Mucosa of descending colon (tissue), 3 donors: ENCODE results near the gene SMC5. TPM values are rescaled to one million over a fixed set of nuclear protein-coding genes. Genes with fewer than 3 reads are reported as not detected.

Experiments
- ATAC-seq: fragments of 200-7000 bp; cut with Tn5 transposase; one replicate; pipeline ENCODE4 v1.9.1; 2020; ENCODE audit warnings: mild to moderate bottlenecking, moderate library complexity
- DNase-seq, 3 donors: peaks; one replicate each; pipeline ENCODE4 v3.0.0-alpha.2; 2020
- H3K36me3 ChIP-seq: fragments of 200-600 bp; one replicate; pipeline ENCODE4 v1.8.0; 2021; ENCODE audit warnings: low read depth, mild to moderate bottlenecking
- H3K4me1 ChIP-seq: fragments of 200-600 bp; one replicate; pipeline ENCODE4 v1.8.0; 2021; ENCODE audit warnings: low read depth, mild to moderate bottlenecking
- H3K4me3 ChIP-seq: fragments of 200-600 bp; one replicate; pipeline ENCODE4 v1.8.0; 2021; ENCODE audit warnings: mild to moderate bottlenecking
- H3K9me3 ChIP-seq: fragments of 200-600 bp; one replicate; pipeline ENCODE4 v1.8.0; 2021; ENCODE audit warnings: mild to moderate bottlenecking
- intact Hi-C, 2 donors: fragments of 100-400 bp; cut with DNase I in 1 of 2; cut with micrococcal nuclease in 1 of 2; formaldehyde crosslinking; loops; one replicate each; pipeline versions ENCODE4 v1.11.0 to v1.11.1; 2022; cut with DNase I, micrococcal nuclease
- total RNA-seq, 3 donors: library from RNA; stranded (reverse); fragmentation: NEBNext Ultra II Directional in 2 of 3; extraction: Animal tissue kit (Norgen Biotek cat#: 25700) in 2 of 3; gene quantifications; one replicate each; pipeline versions ENCODE4 v1.2.1 to v1.2.4, GENCODE V29; 2021 to 2023
- TF ChIP-seq, protein P1 (sequence below): fragments of 200-600 bp; IDR thresholded peaks from one replicate; pipeline ENCODE4 v1.8.0; 2022; ENCODE audit warnings: antibody characterized with exemption, mild to moderate bottlenecking
- donor health status: DM: no; HTN: no; CAD: no; lungs with moderate emphysema.
- donor health status: DM: no; HTN: no; CAD: no.
- donor health status: DM: no; HTN: yes; CAD: no.

The SMC5 gene
- total RNA-seq, 3 donors from 2014 or later: 23.7 to 32.1 (median 31.7) TPM

DNA sequence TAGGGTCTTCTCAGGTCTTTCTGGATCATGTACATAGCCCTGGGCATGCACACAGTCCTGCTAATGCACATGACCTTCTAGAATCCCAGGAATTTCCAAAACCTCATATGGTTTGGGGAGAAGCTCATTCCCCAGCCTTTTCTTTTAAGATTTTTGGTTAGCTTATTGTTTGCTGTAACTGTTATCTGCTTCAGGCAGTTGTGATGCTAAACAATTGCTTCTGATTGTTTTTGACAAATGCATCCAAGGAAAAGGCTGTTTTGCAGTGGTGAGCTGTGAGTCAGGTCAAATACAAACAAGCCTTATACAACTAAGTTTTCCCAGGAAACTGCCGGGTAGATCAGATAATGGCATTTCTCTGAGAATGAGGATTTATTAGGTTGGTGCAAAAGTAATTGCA lies 32.7 kb downstream of the SMC5 start:
- H3K4me3 ChIP-seq: no peak overlapping the region
- DNase-seq (no peak), ATAC-seq (no peak)
- TF ChIP-seq, protein P1, sequence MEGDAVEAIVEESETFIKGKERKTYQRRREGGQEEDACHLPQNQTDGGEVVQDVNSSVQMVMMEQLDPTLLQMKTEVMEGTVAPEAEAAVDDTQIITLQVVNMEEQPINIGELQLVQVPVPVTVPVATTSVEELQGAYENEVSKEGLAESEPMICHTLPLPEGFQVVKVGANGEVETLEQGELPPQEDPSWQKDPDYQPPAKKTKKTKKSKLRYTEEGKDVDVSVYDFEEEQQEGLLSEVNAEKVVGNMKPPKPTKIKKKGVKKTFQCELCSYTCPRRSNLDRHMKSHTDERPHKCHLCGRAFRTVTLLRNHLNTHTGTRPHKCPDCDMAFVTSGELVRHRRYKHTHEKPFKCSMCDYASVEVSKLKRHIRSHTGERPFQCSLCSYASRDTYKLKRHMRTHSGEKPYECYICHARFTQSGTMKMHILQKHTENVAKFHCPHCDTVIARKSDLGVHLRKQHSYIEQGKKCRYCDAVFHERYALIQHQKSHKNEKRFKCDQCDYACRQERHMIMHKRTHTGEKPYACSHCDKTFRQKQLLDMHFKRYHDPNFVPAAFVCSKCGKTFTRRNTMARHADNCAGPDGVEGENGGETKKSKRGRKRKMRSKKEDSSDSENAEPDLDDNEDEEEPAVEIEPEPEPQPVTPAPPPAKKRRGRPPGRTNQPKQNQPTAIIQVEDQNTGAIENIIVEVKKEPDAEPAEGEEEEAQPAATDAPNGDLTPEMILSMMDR: no peak
- intact Hi-C loops: no loop called here
- peaks cover 10% of the 10 kb centered on the region for H3K9me3 ChIP-seq
- no peaks in the 10 kb centered on the region for H3K36me3 ChIP-seq
- H3K4me1 ChIP-seq: peaks cover 6% of the 10 kb centered on the region

DNA sequence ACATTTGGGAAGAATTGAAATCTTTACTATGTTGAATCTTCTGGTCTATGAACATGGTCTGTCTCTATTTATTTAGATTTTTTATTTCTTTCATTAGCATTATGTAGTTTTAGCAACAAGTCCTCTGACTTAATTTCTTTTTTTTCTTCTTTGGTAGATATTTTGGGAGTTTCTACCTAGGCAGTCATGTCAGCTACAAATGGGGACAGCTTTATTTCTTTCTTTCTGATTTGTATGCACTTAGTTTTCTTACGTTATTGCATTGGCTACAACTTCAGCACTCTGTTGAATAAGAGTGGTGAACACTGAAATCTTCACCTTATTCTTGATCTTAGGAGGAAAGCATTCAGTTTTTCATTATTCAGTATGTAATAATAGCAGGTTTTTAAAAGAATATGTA lies 33.5 kb downstream of the SMC5 start:
- Histone ChIP-seq H3K9me3 (peaks cover 10% of the 10 kb centered on the region), H3K36me3 (no peaks in the 10 kb centered on the region), H3K4me1 (no peaks in the 10 kb centered on the region), H3K4me3 (no peak overlapping the region)
- TF ChIP-seq, protein P1: no peak
- no peak for ATAC-seq
- intact Hi-C loops: no loop called here
- no peak for DNase-seq

DNA sequence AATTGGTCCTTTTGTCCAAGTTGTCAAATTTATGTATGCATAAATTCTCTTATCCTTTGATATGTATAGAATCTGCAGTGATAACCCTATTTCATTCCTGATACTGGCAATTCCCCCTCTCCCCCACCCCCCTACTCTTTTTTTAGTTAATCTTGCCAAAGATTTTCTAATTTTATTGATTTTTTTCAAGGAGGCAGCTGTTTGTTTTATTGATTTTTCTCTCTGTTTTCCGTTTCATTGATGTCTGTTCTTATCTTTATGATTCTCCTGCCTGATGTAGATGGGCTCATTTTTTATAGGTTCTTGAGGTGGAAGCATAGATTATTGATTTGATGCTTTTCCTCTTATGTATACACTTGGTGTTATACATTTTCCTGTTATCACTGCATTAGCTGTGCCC lies 34.4 kb downstream of the SMC5 start:
- intact Hi-C loops: no loop called here
- ATAC-seq (no peak), DNase-seq (no peak)
- H3K36me3 ChIP-seq: no peaks in the 10 kb centered on the region
- peaks cover 10% of the 10 kb centered on the region for H3K9me3 ChIP-seq
- TF ChIP-seq, protein P1: no peak
- H3K4me3 ChIP-seq: no peak overlapping the region
- no peaks in the 10 kb centered on the region for H3K4me1 ChIP-seq

DNA sequence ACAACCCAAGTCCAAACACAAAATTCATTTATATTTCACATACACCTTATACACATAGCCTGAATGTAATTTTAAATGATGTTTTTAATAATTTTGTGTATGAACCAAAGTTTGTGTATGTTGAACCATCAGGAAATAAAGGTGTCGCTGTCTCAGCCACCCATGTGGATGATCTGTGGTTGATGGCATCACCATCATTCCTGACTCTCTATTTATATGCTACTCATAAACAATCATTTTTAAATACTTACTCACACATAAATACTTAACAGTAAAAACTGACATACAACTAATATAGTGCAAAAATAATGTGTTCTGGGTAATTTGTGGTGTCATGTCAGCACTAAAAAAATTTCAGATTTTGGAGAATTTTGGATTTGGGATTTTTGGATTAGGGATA lies 38.4 kb downstream of the SMC5 start:
- TF ChIP-seq, protein P1: no peak
- intact Hi-C loops: no loop called here
- no peak overlapping the region for H3K4me3 ChIP-seq

DNA sequence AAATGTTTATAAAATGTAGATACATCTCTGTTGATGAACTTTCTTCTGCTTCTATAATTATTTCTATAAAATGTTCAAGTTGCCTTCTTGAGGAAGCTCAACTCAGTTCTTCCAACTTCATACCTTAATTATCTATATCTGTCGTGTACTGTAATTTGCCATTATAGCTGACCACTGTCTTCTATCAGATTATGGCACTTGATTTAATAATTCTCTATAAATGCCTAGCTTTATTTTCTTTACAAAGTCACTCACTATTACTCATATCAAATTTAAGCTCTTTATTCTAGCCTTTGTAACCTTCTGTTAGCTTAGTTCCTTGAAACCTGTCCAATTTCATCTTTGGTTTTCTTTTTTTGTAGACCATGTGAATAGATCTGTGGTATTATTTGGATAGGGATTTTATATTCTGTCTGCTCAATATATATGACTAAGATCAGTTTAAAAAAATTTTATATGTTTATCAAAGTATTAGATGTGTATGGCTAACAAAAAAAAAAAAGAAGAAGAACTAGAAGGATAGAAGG lies 39.5 kb downstream of the SMC5 start:
- peaks cover 7% of the 10 kb centered on the region for H3K4me1 ChIP-seq
- intact Hi-C loops: no loop called here
- TF ChIP-seq, protein P1: no peak
- ATAC-seq (no peak), DNase-seq (no peak)
- H3K4me3 ChIP-seq: no peak overlapping the region
- H3K36me3 ChIP-seq: no peaks in the 10 kb centered on the region
- no peaks in the 10 kb centered on the region for H3K9me3 ChIP-seq

More for the DNA sequence above, 38.4 kb downstream of the SMC5 start:
- no peak for ATAC-seq
- H3K36me3 ChIP-seq: no peaks in the 10 kb centered on the region
- DNase-seq: no peak
- peaks cover 5% of the 10 kb centered on the region for H3K9me3 ChIP-seq
- peaks cover 7% of the 10 kb centered on the region for H3K4me1 ChIP-seq

DNA sequence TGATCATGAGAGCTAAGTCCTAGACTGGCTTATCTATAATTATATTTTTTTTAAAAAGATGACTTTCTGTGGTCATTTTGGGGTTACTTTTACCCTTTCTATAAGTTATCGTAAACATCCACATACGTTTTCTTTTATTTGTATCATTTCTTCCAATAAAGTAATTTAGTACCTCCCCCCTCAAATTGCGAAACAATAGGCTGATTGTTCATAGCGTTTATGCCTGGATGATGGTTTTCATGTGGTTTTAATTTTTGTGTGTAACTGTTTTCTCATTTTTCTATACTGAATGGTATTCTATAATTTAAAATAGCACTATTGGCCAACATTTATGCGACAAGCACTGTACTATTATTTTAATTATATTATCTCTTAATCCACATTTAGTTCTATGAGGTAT lies 44.5 kb downstream of the SMC5 start:
- intact Hi-C loops: no loop called here
- Histone ChIP-seq H3K4me3 (no peak overlapping the region), H3K36me3 (no peaks in the 10 kb centered on the region), H3K4me1 (peaks cover 7% of the 10 kb centered on the region), H3K9me3 (no peaks in the 10 kb centered on the region)
- TF ChIP-seq, protein P1: no peak
- DNase-seq (no peak), ATAC-seq (no peak)
